Esophagus squamous epithelium (tissue), 5 donors: ENCODE measurements around the gene JPH4. TPM values are rescaled to one million over a fixed set of nuclear protein-coding genes. Genes with fewer than 3 reads are reported as not detected.
A peak's percentile ranks its signal among the peaks of the same experiment; 100 is the strongest.

Experiments
- DNase-seq: peaks from one replicate; lab custom pipeline; 2025; lab: John Stamatoyannopoulos, UW
- H3K27ac ChIP-seq, 4 donors: fragments of 200-600 bp; sonication (generic); one replicate each; pipeline ENCODE4 v1.5.1; 2016 to 2019; ENCODE audit warnings: mild to moderate bottlenecking in 1 of 4
- H3K27me3 ChIP-seq, 4 donors: fragments of 200-600 bp; sonication (generic); 1 replicate in 3 of 4; 2 replicates in 1 of 4; pipeline versions ENCODE4 v1.5.1 to v1.6.0; 2017 to 2021; ENCODE audit warnings: antibody characterized with exemption in 1 of 4
- H3K36me3 ChIP-seq, 3 donors: fragments of 200-600 bp; sonication (generic); one replicate each; pipeline ENCODE4 v1.5.1; 2016 to 2019
- H3K4me1 ChIP-seq, 3 donors: fragments of 200-600 bp; sonication (generic); one replicate each; pipeline ENCODE4 v1.5.1; 2017 to 2019
- H3K4me3 ChIP-seq, 4 donors: fragments of 200-600 bp; sonication (generic); 1 replicate in 3 of 4; 2 replicates in 1 of 4; pipeline ENCODE4 v1.5.1; 2016 to 2019; ENCODE audit warnings: mild to moderate bottlenecking in 2 of 4, moderate library complexity in 1 of 4
- H3K9me3 ChIP-seq, 3 donors: fragments of 200-600 bp; sonication (generic); one replicate each; pipeline ENCODE4 v1.5.1; 2016 to 2019
- CTCF ChIP-seq, 6 experiments: fragments of 450-650 bp in 4 of 6; fragments of 200-600 bp in 2 of 6; sonication (generic) in 2 of 6; IDR thresholded peaks; one replicate each; pipeline ENCODE4 v1.5.1; 2016 to 2019; ENCODE audit warnings: antibody characterized with exemption in 6 of 6, mild to moderate bottlenecking in 4 of 6, moderate library complexity in 4 of 6
- POLR2A ChIP-seq, 4 donors: fragments of 450-650 bp; IDR thresholded peaks; one replicate each; pipeline ENCODE4 v1.6.1; 2017; ENCODE audit warnings: antibody characterized with exemption in 4 of 4, mild to moderate bottlenecking in 4 of 4, moderate library complexity in 3 of 4
- WGBS, 2 donors: methylation state at CpG; one replicate each; pipeline ENCODE4 v1.1.5; 2018; 5-methylcytosine and 5-hydroxymethylcytosine counted together
- intact Hi-C: fragments of 100-400 bp; cut with DNase I; formaldehyde crosslinking; loops from one replicate; pipeline ENCODE4 v1.15.0; 2022
- total RNA-seq, 4 donors: library from RNA; depleted of rRNA; stranded (reverse); fragments of >200 nt; gene quantifications; one replicate each; pipeline ENCODE4 v1.1.0, GENCODE V29; 2016
- donor health status: DM: yes; HTN: yes; CAD: no.

JPH4 gene
- total RNA-seq, 4 donors from 2014 or later, result 0.21 to 2.7 TPM; not detected in 2

- peak overlapping the region in 2 of 4 donors; percentile 26 to 59 for H3K4me3 ChIP-seq
- TF ChIP-seq POLR2A (IDR thresholded peaks at IDR 0.05) (no peak), CTCF (IDR thresholded peaks at IDR 0.05) (no peak)
- no peak overlapping the region for H3K27ac ChIP-seq
- peaks cover 13 to 92% (median 21%) of the 10 kb centered on the region in 4 donors for H3K27me3 ChIP-seq
- H3K4me1 ChIP-seq, result peaks cover 14 to 34% (median 18%) of the 10 kb centered on the region in 3 donors
- intact Hi-C loops, result no loop called here
- 4 to 6% methylated on average over 9 to 16 of the region's 24 CpGs for WGBS, 2 donors
- no peak for DNase-seq
- no peaks in the 10 kb centered on the region for H3K9me3 ChIP-seq
- no peaks in the 10 kb centered on the region for H3K36me3 ChIP-seq
Observed at GRCh38 chr14:23577710-23578392, 739 bp downstream of the JPH4 start.

- H3K4me3 ChIP-seq, result peak overlapping the region in 3 of 4 donors; percentile 8 to 59 (median 26)
- no peaks in the 10 kb centered on the region for H3K36me3 ChIP-seq
- no peak overlapping the region for H3K27ac ChIP-seq
- H3K27me3 ChIP-seq, result peaks cover 13 to 87% (median 21%) of the 10 kb centered on the region in 4 donors
- TF ChIP-seq CTCF (IDR thresholded peaks at IDR 0.05) (no peak), POLR2A (IDR thresholded peaks at IDR 0.05) (no peak)
- DNase-seq, result no peak
- intact Hi-C loops, result no loop called here
- WGBS, 2 donors, result 5 to 15% methylated on average over 12 to 13 of the region's 67 CpGs
- peaks cover 14 to 34% (median 18%) of the 10 kb centered on the region in 3 donors for H3K4me1 ChIP-seq
- H3K9me3 ChIP-seq, result no peaks in the 10 kb centered on the region
Observed at GRCh38 chr14:23577004-23577681, 1.4 kb downstream of the JPH4 start.

- no peak overlapping the region for H3K27ac ChIP-seq
Observed at GRCh38 chr14:23573384-23574015, 5.1 kb downstream of the JPH4 start.

GRCh38 chr14:23572836-23573235 is 5.8 kb downstream of the JPH4 start:
- peaks cover 18 to 48% (median 22%) of the 10 kb centered on the region in 3 donors for H3K4me1 ChIP-seq
- DNase-seq, result no peak
- no peaks in the 10 kb centered on the region for H3K9me3 ChIP-seq
- H3K36me3 ChIP-seq, result no peaks in the 10 kb centered on the region
- H3K4me3 ChIP-seq, result no peak overlapping the region
- intact Hi-C loops, result no loop called here
- WGBS, 2 donors, result 31 to 47% methylated on average over 4 of the region's 4 CpGs
- peak overlapping the region in 1 of 4 donors; percentile 46 for H3K27ac ChIP-seq
- H3K27me3 ChIP-seq, result peaks cover 13 to 64% (median 18%) of the 10 kb centered on the region in 4 donors
- no peak for TF ChIP-seq POLR2A (IDR thresholded peaks at IDR 0.05)
- no peak for TF ChIP-seq CTCF (IDR thresholded peaks at IDR 0.05)

More at GRCh38 chr14:23573384-23574015, 5.1 kb downstream of the JPH4 start:
- Histone ChIP-seq H3K9me3 (no peaks in the 10 kb centered on the region), H3K4me1 (peaks cover 15 to 46% (median 18%) of the 10 kb centered on the region in 3 donors), H3K27me3 (peaks cover 13 to 71% (median 21%) of the 10 kb centered on the region in 4 donors), H3K36me3 (no peaks in the 10 kb centered on the region), H3K4me3 (no peak overlapping the region)
- WGBS, 2 donors, result 62 to 79% methylated on average over 4 to 5 of the region's 5 CpGs
- TF ChIP-seq POLR2A (IDR thresholded peaks at IDR 0.05), result no peak
- no peak for TF ChIP-seq CTCF (IDR thresholded peaks at IDR 0.05)
- no peak for DNase-seq
- intact Hi-C loops, result no loop called here

- intact Hi-C loops, result no loop called here
- no peaks in the 10 kb centered on the region for H3K36me3 ChIP-seq
- TF ChIP-seq POLR2A (IDR thresholded peaks at IDR 0.05) (no peak), CTCF (IDR thresholded peaks at IDR 0.05) (no peak)
- H3K4me3 ChIP-seq, result no peak overlapping the region
- no peak for DNase-seq
- H3K27me3 ChIP-seq, result peaks cover 13 to 61% (median 15%) of the 10 kb centered on the region in 4 donors
- H3K27ac ChIP-seq, result peak overlapping the region in 1 of 4 donors; percentile 46
- WGBS, 2 donors, result 56 to 65% methylated on average over 4 of the region's 4 CpGs
- peaks cover 14 to 48% (median 20%) of the 10 kb centered on the region in 3 donors for H3K4me1 ChIP-seq
- no peaks in the 10 kb centered on the region for H3K9me3 ChIP-seq
Observed at GRCh38 chr14:23572524-23572828, 6.1 kb downstream of the JPH4 start.
